GM21367 (cell line): ENCODE data around the gene SAP30BP.
A peak's percentile ranks its signal among the peaks of the same experiment; 100 is the strongest.

Experiments
- ATAC-seq: cut with Tn5 transposase; IDR thresholded peaks from one replicate; pipeline ENCODE4 v1.9.1; 2021; ENCODE audit not compliant: unreplicated experiment

Gene SAP30BP

GRCh38 chr17:75646638-75646992, 20.5 kb upstream of the SAP30BP start:
- no peak for ATAC-seq

- no peak for ATAC-seq
Observed at GRCh38 chr17:75647061-75647460, 20.1 kb upstream of the SAP30BP start.

GRCh38 chr17:75647921-75648320, 19.2 kb upstream of the SAP30BP start:
- ATAC-seq: no peak

GRCh38 chr17:75649687-75650086, 17.5 kb upstream of the SAP30BP start:
- ATAC-seq: no peak

GRCh38 chr17:75650874-75651273, 16.3 kb upstream of the SAP30BP start:
- no peak for ATAC-seq

- no peak for ATAC-seq
Observed at GRCh38 chr17:75652341-75652740, 14.8 kb upstream of the SAP30BP start.

- no peak for ATAC-seq
Observed at GRCh38 chr17:75652934-75653549, 14.1 kb upstream of the SAP30BP start.

GRCh38 chr17:75654176-75654575, 13.0 kb upstream of the SAP30BP start:
- no peak for ATAC-seq

- ATAC-seq: no peak
Observed at GRCh38 chr17:75658237-75658636, 8.9 kb upstream of the SAP30BP start.

- ATAC-seq: no peak
Observed at GRCh38 chr17:75661531-75661930, 5.6 kb upstream of the SAP30BP start.

- no peak for ATAC-seq
Observed at GRCh38 chr17:75662511-75662910, 4.6 kb upstream of the SAP30BP start.

GRCh38 chr17:75664099-75664549, 3.0 kb upstream of the SAP30BP start:
- peak; percentile 39 for ATAC-seq

GRCh38 chr17:75665981-75666380, 1.2 kb upstream of the SAP30BP start:
- no peak for ATAC-seq

GRCh38 chr17:75667825-75668224, 687 bp downstream of the SAP30BP start:
- no peak for ATAC-seq

- ATAC-seq: no peak
Observed at GRCh38 chr17:75668489-75668888, 1.4 kb downstream of the SAP30BP start.

- ATAC-seq: no peak
Observed at GRCh38 chr17:75670868-75671267, 3.7 kb downstream of the SAP30BP start.

- no peak for ATAC-seq
Observed at GRCh38 chr17:75672011-75672410, 4.9 kb downstream of the SAP30BP start.

GRCh38 chr17:75673487-75673886, 6.3 kb downstream of the SAP30BP start:
- no peak for ATAC-seq

GRCh38 chr17:75676461-75676860, 9.3 kb downstream of the SAP30BP start:
- no peak for ATAC-seq

GRCh38 chr17:75679706-75680211, 12.6 kb downstream of the SAP30BP start:
- no peak for ATAC-seq

- no peak for ATAC-seq
Observed at GRCh38 chr17:75680431-75680830, 13.3 kb downstream of the SAP30BP start.

GRCh38 chr17:75681289-75681688, 14.2 kb downstream of the SAP30BP start:
- ATAC-seq: no peak

- no peak for ATAC-seq
Observed at GRCh38 chr17:75683583-75683982, 16.4 kb downstream of the SAP30BP start.
